GM12878 (cell line): ENCODE results near the gene KCNAB3. TPM values are rescaled to one million over a fixed set of nuclear protein-coding genes. Genes with fewer than 3 reads are reported as not detected.

Source experiments
- ATAC-seq: fragments of 200-7000 bp; cut with Tn5 transposase; 3 replicates; pipeline ENCODE4 v1.9.1; 2020; ENCODE audit warnings: mild to moderate bottlenecking, moderate library complexity
- BruUV-seq: library from RNA; stranded (reverse); fragments of 400-500 nt; replicated peaks from 2 replicates; lab custom pipeline; 2021; lab: Mats Ljungman, UMichigan
- CTCF ChIA-PET: fragments of 300-600 bp; sonication (Branson Sonifier 250); formaldehyde crosslinking; extraction: SDS; loops from one replicate; lab custom pipeline; 2021; ENCODE audit warnings: inconsistent platforms; lab: Yijun Ruan, JAX
- POLR2A ChIA-PET: fragments of 350-600 bp; formaldehyde crosslinking; extraction: SDS; loops from one replicate; lab custom pipeline; 2021; ENCODE audit warnings: inconsistent platforms; lab: Charles Lee
- RAD21 ChIA-PET: fragments of 300-600 bp; sonication (Branson Sonifier 250); formaldehyde crosslinking; loops from one replicate; lab custom pipeline; 2023; ENCODE audit warnings: antibody characterized with exemption; ENCODE audit not compliant: unreplicated experiment; lab: Charles Lee
- SMC1A ChIA-PET: fragments of 300-600 bp; sonication (Branson Sonifier 250); formaldehyde crosslinking; loops from one replicate; lab custom pipeline; 2023; ENCODE audit not compliant: unreplicated experiment, uncharacterized antibody; lab: Charles Lee
- DNase-seq: peaks from one replicate; pipeline ENCODE4 v3.0.0-alpha.2; 2011; ENCODE audit warnings: low read depth, low spot score
- FAIRE-seq: peaks from 3 replicates; lab custom pipeline; 2011; peaks lifted over from hg19 to GRCh38; lab: Jason Lieb, UNC
- H2AFZ ChIP-seq: 2 replicates; pipeline ENCODE4 v1.6.0; 2011; ENCODE audit warnings: low read depth, low read length, control low read depth; ENCODE audit not compliant: control insufficient read depth
- H3K27ac ChIP-seq: 2 replicates; pipeline ENCODE4 v1.5.1; 2011; ENCODE audit warnings: control low read depth; ENCODE audit not compliant: control insufficient read depth, insufficient read depth
- H3K27me3 ChIP-seq, 2 experiments: replicated peaks in 1 of 2; 2 replicates each; pipeline versions ENCODE4 v1.6.0 to v1.6.1; 2011; ENCODE audit warnings: low read length in 1 of 2; ENCODE audit not compliant: control insufficient read depth in 2 of 2, insufficient read depth in 2 of 2
- H3K36me3 ChIP-seq, 2 experiments: 2 replicates each; pipeline ENCODE4 v1.5.1; 2011; ENCODE audit warnings: low read length in 1 of 2; ENCODE audit not compliant: control insufficient read depth in 2 of 2, insufficient read depth in 2 of 2
- H3K4me1 ChIP-seq: 2 replicates; pipeline ENCODE4 v1.6.1; 2011; ENCODE audit warnings: mild to moderate bottlenecking, low read length, moderate library complexity, mixed read lengths; ENCODE audit not compliant: control insufficient read depth, insufficient read depth
- H3K4me2 ChIP-seq: 2 replicates; pipeline ENCODE4 v1.6.0; 2011; ENCODE audit warnings: control low read depth; ENCODE audit not compliant: control insufficient read depth, insufficient read depth
- H3K4me3 ChIP-seq: fragments of 200-600 bp; sonication (generic); 2 replicates; pipeline ENCODE4 v1.5.1; 2016
- H3K79me2 ChIP-seq: 2 replicates; pipeline ENCODE4 v1.6.0; 2011; ENCODE audit warnings: low read length; ENCODE audit not compliant: control insufficient read depth, insufficient read depth
- H3K9ac ChIP-seq: 2 replicates; pipeline ENCODE4 v1.8.0; 2011; ENCODE audit warnings: low read length, control low read depth, mixed read lengths; ENCODE audit not compliant: control insufficient read depth, insufficient read depth
- H3K9me3 ChIP-seq: replicated peaks from 3 replicates; pipeline ENCODE4 v1.5.1; 2011; ENCODE audit warnings: mild to moderate bottlenecking, low read length; ENCODE audit not compliant: control insufficient read depth, insufficient read depth
- H4K20me1 ChIP-seq: 2 replicates; pipeline ENCODE4 v1.6.0; 2011; ENCODE audit not compliant: control insufficient read depth, insufficient read depth
- HDGF ChIP-seq: fragments of 450-650 bp; IDR thresholded peaks from 2 replicates; pipeline ENCODE4 v1.6.1; 2016; ENCODE audit warnings: antibody characterized with exemption
- MXI1 ChIP-seq: fragments of 150-350 bp; IDR thresholded peaks from 2 replicates; pipeline ENCODE4 v1.6.1; 2011; ENCODE audit warnings: low read depth, mild to moderate bottlenecking, inconsistent platforms, low read length, improper control_type of control experiment
- NFYA ChIP-seq: IDR thresholded peaks from 2 replicates; pipeline ENCODE4 v1.6.1; 2011; ENCODE audit warnings: low read depth, mild to moderate bottlenecking, low read length, improper control_type of control experiment, borderline replicate concordance
- RAD21 ChIP-seq: IDR thresholded peaks from 2 replicates; pipeline ENCODE4 v1.6.1; 2011; ENCODE audit warnings: mild to moderate bottlenecking, low read depth, low read length, moderate library complexity; ENCODE audit not compliant: insufficient read depth
- SMC3 ChIP-seq: IDR thresholded peaks from 2 replicates; pipeline ENCODE4 v1.6.1; 2011; ENCODE audit warnings: low read length, improper control_type of control experiment, borderline replicate concordance
- SREBF2 ChIP-seq: IDR thresholded peaks from 2 replicates; pipeline ENCODE4 v1.6.1; 2012; ENCODE audit warnings: mild to moderate bottlenecking, low read length
- WGBS: methylation state at CpG from one replicate; pipeline ENCODE4 v1.1.6; 2016; ENCODE audit warnings: low lambda C conversion rate; ENCODE audit not compliant: insufficient replicate concordance, insufficient coverage; ENCODE audit errors: missing lambda C conversion rate; 5-methylcytosine and 5-hydroxymethylcytosine counted together
- in situ Hi-C: fragments of 300-500 bp; cut with MboI; formaldehyde crosslinking; loops from 9 replicates; pipeline ENCODE4 v1.14.3; 2018; ENCODE audit warnings: mixed read lengths
- intact Hi-C: fragments of 100-400 bp; cut with micrococcal nuclease; formaldehyde crosslinking; loops from one replicate; pipeline ENCODE4 v1.14.2; 2022; ENCODE audit not compliant: unreplicated experiment
- polyA plus RNA-seq, 11 experiments: library from polyadenylated mRNA; depleted of rRNA in 4 of 11; unstranded in 6 of 11; stranded (reverse) in 5 of 11; fragments of >200 nt; fragmentation: Nextera tagmentation in 4 of 11; fragmentation: Illumina TruSeq in 1 of 11; extraction: Ambion mirVana in 4 of 11; extraction: Trizol in 1 of 11; gene quantifications; 1 replicate in 1 of 11; 2 replicates in 10 of 11; pipeline versions ENCODE4 v1.2.1 to v1.2.3, GENCODE V29; 2011 to 2016; ENCODE audit warnings: inconsistent platforms in 2 of 11, missing spikeins in 2 of 11, low read depth in 1 of 11
- total RNA-seq, 4 experiments: library from RNA; depleted of rRNA in 3 of 4; stranded (reverse); fragments of >200 nt in 3 of 4; fragmentation: Illumina TruSeq in 1 of 4; extraction: Trizol in 1 of 4; gene quantifications; 2 replicates each; pipeline versions ENCODE4 v1.2.1 to v1.2.3, GENCODE V29; 2013 to 2021
- TF ChIP-seq, protein P1 (sequence below), 3 experiments: IDR thresholded peaks in 2 of 3; conservative IDR thresholded peaks in 1 of 3; 2 replicates each; pipeline ENCODE4 v1.5.1; 2011; ENCODE audit warnings: low read depth in 3 of 3, low read length in 3 of 3, mild to moderate bottlenecking in 3 of 3, control low read depth in 2 of 3, moderate library complexity in 2 of 3, inconsistent platforms in 1 of 3, mixed read lengths in 1 of 3; ENCODE audit not compliant: control insufficient read depth in 2 of 3, insufficient read depth in 1 of 3; ENCODE audit errors: extremely low read depth in 1 of 3

KCNAB3 gene
- total and polyA plus RNA-seq, 10 of the 15 experiments (the other 5 are each of a cell fraction or from before 2014, with no cell fraction given), result 0.22 to 7.9 (median 1.8) TPM

DNA sequence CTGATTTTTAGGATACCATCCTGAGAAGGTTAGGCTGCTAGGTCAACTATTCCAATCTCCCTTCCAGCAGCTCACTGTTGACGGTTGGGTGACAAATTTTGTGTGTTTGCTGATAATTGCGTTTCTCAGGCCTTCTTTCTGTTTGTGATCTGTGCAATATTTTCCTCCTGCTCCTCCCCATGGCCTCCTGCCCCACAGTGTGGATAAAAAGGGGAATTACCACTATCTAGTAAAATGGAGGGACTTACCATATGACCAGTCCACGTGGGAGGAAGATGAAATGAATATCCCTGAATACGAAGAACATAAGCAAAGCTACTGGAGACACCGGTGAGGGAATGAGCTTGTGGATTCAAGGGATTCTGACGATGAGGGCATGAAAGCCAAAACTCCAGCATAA is 31.9 kb downstream of the KCNAB3 start:
- ATAC-seq, result peak; percentile 35; the same call in 1 of the 3 replicates
- no peaks in the 10 kb centered on the region for H4K20me1 ChIP-seq
- in situ Hi-C loops (no loop called here), intact Hi-C loops (loop anchor here (5.0 kb wide), 1 partner anchor 35 kb away; no protein-coding TSS in a partner anchor)
- ChIA-PET CTCF (interaction anchor here (0.9 to 1.7 kb wide), 9 partner anchors 29 to 163 kb away, joined by 3 to 5 read pairs (median 4); partner anchors contain the start of gene NAA38), POLR2A (interaction anchor here (1.1 kb wide), 1 partner anchor 18 kb away, joined by 4 read pairs; no protein-coding TSS in a partner anchor), RAD21 (interaction anchor here (0.6 to 0.7 kb wide), 2 partner anchors 14 to 133 kb away, joined by 3 read pairs; no protein-coding TSS in a partner anchor), SMC1A (interaction anchor here (0.7 to 2.8 kb wide), 4 partner anchors 33 to 247 kb away, joined by 3 to 12 read pairs (median 8); partner anchors contain the start of gene ATP1B2)
- BruUV-seq, result no TSS peak
- H3K27ac ChIP-seq, result no peak overlapping the region
- H3K36me3 ChIP-seq, result peaks cover 31 to 52% of the 10 kb centered on the region in 2 experiments
- H3K27me3 ChIP-seq, result no peaks in the 10 kb centered on the region
- TF ChIP-seq RAD21 (peak; percentile 54), NFYA (no peak), MXI1 (no peak), HDGF (no peak), SMC3 (peak; percentile 35; the same call in 1 of the 2 replicates), SREBF2 (no peak)
- TF ChIP-seq, protein P1, sequence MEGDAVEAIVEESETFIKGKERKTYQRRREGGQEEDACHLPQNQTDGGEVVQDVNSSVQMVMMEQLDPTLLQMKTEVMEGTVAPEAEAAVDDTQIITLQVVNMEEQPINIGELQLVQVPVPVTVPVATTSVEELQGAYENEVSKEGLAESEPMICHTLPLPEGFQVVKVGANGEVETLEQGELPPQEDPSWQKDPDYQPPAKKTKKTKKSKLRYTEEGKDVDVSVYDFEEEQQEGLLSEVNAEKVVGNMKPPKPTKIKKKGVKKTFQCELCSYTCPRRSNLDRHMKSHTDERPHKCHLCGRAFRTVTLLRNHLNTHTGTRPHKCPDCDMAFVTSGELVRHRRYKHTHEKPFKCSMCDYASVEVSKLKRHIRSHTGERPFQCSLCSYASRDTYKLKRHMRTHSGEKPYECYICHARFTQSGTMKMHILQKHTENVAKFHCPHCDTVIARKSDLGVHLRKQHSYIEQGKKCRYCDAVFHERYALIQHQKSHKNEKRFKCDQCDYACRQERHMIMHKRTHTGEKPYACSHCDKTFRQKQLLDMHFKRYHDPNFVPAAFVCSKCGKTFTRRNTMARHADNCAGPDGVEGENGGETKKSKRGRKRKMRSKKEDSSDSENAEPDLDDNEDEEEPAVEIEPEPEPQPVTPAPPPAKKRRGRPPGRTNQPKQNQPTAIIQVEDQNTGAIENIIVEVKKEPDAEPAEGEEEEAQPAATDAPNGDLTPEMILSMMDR (IDR thresholded peaks at IDR 0.05 in 2 of 3, conservative IDR thresholded peaks at IDR 0.05 in 1 of 3; ENCODE audit: control insufficient read depth in 2 of 3, extremely low read depth in 1 of 3, insufficient read depth in 1 of 3, low read depth in 3 of 3, low read length in 3 of 3), result peak in 2 of 3 experiments; percentile 31 to 34; a peak in 5 of 6 replicates
- no peak overlapping the region for H3K4me2 ChIP-seq
- no peaks in the 10 kb centered on the region for H3K9me3 ChIP-seq
- H3K4me3 ChIP-seq, result no peak overlapping the region
- no peaks in the 10 kb centered on the region for H3K79me2 ChIP-seq
- H3K4me1 ChIP-seq, result no peaks in the 10 kb centered on the region
- no peak overlapping the region for H2AFZ ChIP-seq
- no peak overlapping the region for H3K9ac ChIP-seq
- DNase-seq, result no peak
- peak; percentile 56 for FAIRE-seq
- 42% methylated on average over 6 of the region's 6 CpGs for WGBS
